IPS-18c (cell line): ENCODE data around the gene TRMT44.

Experiments used
- H3K4me3 ChIP-seq: 2 replicates; pipeline ENCODE4 v1.7.0; 2013; ENCODE audit warnings: low read depth, mild to moderate bottlenecking, low read length, moderate library complexity; ENCODE audit not compliant: insufficient read depth
- H3K9me3 ChIP-seq: one replicate; pipeline ENCODE4 v1.6.1; 2013; ENCODE audit warnings: mild to moderate bottlenecking, low read length, moderate library complexity; ENCODE audit not compliant: control insufficient read depth, insufficient read depth

Gene TRMT44

DNA sequence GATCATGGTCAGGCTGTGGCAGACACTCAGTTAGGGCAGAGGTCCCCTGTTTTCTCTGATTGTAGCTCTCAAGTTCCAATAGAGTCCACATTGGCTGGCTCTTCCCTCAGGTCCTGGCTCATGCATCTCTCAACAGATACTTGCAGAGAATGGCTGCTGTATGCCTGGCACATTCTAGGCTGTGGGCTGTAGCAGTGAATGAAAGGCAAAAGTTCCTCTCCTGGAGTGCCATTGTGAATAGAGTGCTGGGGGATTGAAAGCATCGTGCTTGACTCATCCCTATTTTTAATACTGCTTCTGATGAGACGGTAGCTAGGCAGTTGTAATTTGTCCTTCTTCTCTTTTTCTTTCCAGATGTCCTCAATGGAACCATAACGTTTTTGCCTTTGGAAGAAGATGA, 5.5 kb downstream of the TRMT44 start:
- H3K9me3 ChIP-seq, result no peaks in the 10 kb centered on the region

DNA sequence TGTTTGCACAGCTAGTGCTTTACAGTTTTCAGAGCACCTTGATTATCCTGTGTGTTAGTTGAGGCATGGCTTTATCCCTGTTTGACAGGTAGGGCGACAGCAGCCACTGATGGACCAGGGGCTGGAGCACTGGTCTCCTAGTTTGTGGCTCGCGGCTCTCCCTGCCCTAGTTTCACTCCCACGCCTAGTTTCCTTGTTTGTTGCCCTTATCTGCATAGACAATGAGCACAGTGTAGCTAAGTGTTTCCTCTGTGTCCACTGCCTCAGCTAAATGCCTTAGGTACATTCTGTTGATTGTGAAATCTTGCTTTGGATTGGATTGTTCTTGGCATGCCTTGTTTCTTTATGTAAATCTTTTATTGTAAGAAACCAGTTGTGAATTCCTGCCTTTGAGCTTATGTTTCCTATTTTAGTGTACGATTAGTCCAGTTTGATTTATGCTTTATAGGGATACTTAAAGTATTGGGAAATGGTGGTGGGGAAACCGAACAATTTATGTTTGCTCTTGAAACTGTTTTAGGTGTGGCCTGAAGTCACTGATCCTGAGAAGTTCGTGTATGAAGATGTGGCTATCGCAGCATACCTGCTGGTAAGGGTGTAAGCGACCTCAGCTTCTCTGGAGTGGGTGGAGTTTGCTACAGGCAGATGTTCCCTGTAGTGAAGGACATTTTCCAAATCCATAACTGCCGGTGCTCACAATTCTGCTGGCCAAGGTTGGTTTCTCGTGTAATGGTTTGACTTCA, 11.0 kb downstream of the TRMT44 start:
- H3K4me3 ChIP-seq, result no peak overlapping the region
- no peaks in the 10 kb centered on the region for H3K9me3 ChIP-seq

More for the DNA sequence above, 5.5 kb downstream of the TRMT44 start:
- no peak overlapping the region for H3K4me3 ChIP-seq

DNA sequence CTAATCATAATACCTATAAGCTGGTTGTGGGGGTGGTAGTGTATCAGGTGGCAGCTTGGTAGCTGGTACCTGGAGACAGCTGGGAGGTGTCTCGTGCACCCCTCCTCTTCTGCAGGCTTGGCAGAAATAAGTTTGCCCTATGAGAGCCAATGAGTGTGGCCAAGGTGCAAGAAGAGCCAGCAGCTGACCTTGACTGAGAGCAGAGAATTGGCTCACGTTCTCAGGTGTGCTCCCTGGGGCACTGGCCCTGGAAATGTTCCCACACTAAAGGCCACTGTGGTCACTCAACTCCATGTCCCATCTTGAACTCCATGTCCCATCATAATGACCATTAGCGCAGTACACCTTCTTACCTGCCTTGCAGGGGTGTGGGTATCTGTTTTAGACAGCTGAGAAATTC, 13.4 kb downstream of the TRMT44 start:
- Histone ChIP-seq H3K9me3 (no peaks in the 10 kb centered on the region), H3K4me3 (no peak overlapping the region)

DNA sequence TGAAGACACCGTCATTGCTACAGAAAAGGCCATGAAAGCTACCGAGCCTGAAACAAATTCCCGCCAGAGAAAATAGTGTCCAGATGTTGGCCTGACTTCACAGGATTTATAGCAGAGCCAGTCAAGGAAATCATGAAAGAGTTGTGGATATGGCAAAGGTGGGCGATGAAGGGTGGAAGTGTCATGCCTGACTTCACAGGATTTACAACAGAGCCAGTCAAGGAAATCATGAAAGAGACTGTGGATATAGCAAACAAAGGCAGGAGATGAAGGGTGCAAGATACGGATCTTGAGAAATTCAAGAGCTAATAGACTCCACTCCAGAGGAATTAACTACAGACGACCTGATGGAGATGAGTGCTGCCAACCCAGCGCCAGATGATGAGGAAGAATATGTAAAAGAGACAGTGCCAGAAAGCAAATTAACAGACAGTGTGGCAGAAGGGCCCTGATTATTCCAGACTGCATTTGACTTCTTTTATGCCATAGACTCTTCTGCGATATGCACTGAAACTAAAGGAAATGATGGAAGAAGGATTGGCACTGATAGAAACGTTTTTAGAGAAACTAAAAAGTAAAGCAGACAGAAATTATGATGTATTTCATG, 17.2 kb downstream of the TRMT44 start:
- H3K4me3 ChIP-seq, result no peak overlapping the region
- no peaks in the 10 kb centered on the region for H3K9me3 ChIP-seq

DNA sequence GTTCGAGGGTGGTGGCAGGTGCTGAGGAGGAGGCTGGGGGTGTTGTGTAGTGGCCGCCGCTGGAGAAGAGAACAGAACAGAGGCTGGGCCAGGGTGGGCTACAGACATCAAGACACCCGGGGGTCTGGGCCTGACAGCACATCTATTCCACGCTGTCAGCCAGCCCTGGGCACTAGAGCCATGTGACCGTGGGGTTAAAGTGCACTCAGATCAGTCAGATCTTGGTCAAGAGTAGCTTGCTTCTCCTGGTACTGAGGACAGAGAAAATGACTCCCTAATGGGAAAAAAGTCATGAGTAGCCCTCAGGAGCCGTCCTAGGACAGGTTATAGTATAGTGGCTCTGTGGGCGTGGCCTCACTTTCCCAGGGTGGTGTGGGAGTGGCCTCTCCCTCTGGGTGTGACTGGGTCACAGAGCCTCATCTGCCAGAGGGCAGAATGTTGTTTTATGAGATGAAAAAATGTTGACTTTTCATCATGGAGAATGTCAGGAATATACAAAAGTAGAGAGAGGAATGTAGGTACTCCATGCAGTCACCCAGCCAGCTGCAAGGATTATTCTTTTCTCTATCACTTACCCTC, 19.4 kb downstream of the TRMT44 start:
- no peak overlapping the region for H3K4me3 ChIP-seq
- no peaks in the 10 kb centered on the region for H3K9me3 ChIP-seq

DNA sequence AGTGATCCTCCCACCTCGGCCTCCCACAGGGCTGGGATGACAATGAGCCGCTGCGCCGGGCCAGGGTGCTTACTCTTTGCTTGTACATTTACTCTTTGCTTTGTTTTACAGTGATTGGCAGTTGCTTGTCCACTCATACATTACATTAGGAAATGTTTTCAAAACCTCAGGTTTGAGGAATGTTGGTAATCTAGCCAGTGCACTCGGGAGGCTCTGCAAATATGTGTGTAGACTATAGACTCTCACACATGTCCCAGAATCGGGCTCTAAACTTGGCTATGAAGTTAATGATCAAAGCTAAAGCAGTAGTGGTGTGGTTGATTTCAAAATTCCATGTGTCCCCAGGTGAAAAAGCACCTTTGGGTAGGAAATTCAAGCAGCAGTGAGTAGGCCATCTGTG, 20.5 kb downstream of the TRMT44 start:
- no peak overlapping the region for H3K4me3 ChIP-seq

DNA sequence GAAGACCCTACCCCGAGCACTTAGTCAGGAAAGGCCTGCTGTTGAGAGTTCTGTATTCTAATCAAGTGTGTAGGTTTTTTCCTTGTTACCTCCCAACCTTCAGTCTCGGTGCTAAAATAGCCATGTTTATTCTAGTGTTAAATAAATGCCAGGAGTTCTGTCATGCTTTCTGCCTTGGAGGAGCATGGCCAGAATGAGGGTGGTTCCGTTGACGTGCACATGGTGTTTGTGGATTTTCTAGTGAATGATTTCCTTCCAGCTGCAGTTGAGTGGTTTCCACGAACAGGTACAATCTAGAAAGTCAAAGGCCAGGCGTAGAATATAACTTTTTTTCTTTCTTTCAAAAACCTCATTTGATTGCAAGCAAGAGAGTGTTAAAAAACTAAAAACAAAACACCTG, 21.0 kb downstream of the TRMT44 start:
- H3K4me3 ChIP-seq, result no peak overlapping the region
- H3K9me3 ChIP-seq, result no peaks in the 10 kb centered on the region

More for the DNA sequence above, 20.5 kb downstream of the TRMT44 start:
- no peaks in the 10 kb centered on the region for H3K9me3 ChIP-seq

DNA sequence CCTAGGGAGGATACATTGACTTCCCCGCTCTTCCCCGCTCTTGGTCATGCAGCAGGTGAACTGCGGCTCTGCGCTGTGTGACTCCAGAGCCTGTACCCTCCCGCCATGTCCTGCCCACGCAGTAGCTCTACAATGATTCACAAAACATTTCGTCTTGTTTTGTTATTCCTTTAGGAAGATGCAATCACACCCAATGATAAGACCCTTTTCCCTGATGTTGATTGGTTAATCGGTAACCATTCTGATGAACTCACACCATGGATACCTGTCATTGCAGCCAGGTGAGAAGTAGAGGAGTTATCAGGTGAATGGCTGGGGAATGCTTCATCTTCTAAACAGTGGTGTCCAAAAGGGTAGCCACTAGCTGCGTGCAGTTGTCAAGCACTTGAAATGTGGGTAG, 23.2 kb downstream of the TRMT44 start:
- H3K9me3 ChIP-seq, result no peaks in the 10 kb centered on the region
- H3K4me3 ChIP-seq, result no peak overlapping the region

DNA sequence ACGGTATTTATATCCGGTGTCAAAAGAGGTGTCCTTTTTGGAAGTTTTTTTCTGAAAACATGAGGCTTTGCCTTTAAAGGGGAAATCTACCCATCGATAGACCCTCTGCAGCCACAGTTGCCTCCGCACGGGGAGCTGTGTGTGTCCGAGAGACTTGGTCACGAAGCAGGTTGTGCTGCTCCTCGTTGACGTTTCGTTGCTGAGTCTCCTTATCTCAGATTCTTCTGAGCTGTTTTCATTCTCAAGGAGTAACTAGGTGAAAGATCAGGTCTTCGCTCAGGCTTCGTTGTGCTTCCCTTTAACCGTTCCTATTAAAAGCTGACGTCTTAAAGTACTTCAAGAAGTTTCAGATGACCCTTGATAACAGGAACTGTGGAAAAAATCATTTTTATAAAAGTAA, 23.8 kb downstream of the TRMT44 start:
- Histone ChIP-seq H3K4me3 (no peak overlapping the region), H3K9me3 (no peaks in the 10 kb centered on the region)

DNA sequence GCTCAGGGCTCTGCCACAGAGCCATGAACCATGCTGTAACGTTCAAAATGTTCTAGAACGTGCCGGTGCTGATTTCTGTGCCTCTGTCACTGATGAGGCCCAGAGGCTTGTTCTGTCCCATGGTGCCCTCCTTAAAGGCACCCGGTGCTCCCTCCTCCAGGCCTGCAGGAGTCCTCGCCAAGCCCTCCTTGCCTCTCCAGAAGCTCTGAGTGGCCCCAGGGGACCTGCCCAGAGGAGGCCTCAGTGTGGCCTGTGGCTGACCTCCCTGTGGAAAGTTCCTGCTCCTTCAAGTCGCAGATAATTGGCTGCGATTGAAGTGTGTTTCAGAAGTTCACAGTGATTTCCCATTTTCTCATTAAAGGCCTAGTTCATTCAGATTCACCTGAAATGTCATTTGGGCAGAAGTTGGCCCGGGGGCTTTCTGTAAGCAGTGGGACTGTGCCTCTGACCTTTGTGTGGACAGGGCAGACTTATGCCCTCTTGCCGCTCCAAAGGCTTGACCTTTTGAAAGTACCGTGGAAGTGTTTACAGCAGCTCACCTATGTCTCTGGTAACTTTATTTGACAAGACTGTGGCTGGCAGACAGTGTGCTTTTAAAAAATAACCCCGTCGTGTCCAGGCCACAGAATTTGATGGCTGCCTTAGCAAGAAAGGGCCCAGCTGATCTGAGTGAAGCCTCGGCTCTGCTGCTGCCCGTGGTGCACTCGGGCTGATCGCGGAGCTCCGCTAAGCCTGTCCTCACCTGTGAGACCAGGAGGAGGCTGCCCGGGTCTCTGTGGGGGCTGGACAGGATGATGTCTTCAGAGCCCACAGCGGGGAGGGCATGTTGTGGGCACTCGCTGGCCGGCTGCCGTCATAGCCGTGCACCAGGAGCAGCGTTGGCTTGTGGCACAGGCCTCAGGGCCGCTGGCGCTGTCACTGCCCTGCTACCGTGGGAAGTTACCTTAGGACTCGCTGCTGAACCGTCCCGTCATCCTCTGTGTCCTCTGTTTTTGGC, 25.3 kb downstream of the TRMT44 start:
- H3K9me3 ChIP-seq, result no peaks in the 10 kb centered on the region
- no peak overlapping the region for H3K4me3 ChIP-seq

DNA sequence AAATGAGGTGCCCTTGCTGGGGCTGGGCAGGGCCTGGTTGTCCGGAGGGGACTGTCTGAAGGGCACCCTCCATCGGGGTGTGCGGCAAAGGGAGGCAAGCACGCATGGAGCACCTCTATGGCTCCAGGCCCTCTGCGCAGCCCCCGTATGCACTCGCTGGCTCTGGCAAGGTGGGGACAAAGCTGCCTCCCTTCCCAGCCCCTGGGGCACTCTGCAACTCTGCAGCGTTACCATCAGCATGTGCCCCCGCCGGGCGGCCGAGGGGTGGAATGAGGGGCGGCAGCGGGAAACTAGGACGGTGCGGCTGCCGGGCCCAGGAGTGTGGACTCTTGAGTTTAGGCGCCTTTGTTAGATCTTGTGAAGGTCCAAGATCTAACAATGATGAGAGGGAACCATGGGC, 26.4 kb downstream of the TRMT44 start:
- no peaks in the 10 kb centered on the region for H3K9me3 ChIP-seq
- H3K4me3 ChIP-seq, result no peak overlapping the region

DNA sequence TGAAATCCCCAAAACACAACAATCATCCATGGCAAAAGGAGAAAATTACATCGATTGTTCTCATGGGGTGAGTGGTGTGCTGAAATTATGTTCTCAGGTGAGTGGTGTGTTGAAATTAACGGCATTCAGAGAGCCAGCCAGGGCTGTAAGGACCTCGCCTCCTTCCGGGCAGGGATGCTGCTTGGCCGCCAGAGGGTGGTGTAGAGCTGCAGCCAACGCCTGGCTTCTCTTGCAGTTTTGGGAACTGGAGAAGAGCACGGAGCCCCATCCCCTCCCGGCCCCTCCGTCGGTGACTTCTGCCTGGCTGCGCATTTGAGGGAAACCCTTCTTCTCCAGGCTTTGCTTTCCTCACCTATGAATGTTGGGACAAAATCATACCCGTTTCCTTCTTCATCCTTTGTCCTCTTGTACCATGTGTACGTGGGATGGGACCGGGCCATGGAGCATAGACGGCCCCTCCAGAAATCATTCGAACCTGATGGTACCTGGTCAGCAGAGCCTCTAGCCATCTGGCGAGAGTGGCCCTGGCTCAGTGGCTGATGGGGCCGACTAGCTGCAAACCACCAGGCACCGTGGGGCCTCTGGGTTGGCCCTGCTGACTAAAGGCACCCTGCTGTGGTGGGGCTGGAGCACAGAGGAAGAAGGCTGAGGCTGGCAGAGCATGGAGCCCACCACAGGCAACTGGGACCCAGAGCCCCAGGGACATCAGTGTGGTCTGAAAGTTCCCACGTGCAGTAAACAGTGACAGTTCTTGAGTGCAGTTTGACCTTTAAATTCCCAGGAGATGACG, 28.4 kb downstream of the TRMT44 start:
- no peak overlapping the region for H3K4me3 ChIP-seq
- H3K9me3 ChIP-seq, result no peaks in the 10 kb centered on the region

DNA sequence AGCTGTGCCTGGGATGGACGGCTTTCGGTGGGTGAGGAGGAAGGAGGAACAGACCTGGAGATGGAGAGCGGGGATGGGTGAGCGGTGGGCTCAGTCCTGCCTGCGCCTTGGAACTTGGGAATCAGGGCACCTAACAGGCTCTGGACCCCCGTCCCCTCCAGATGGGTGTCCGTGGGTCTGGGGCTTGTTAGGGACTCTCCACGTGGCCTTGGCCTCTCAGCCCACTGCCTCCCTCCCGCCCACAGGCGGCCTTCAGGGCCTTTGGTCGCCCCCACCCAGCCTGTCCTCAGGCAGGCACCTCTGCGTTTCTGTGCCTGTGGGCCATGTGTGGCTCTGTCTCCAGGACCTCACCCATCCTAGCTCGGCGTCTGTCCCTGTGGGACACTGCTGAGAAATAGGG, 29.0 kb downstream of the TRMT44 start:
- no peaks in the 10 kb centered on the region for H3K9me3 ChIP-seq
- H3K4me3 ChIP-seq, result no peak overlapping the region

DNA sequence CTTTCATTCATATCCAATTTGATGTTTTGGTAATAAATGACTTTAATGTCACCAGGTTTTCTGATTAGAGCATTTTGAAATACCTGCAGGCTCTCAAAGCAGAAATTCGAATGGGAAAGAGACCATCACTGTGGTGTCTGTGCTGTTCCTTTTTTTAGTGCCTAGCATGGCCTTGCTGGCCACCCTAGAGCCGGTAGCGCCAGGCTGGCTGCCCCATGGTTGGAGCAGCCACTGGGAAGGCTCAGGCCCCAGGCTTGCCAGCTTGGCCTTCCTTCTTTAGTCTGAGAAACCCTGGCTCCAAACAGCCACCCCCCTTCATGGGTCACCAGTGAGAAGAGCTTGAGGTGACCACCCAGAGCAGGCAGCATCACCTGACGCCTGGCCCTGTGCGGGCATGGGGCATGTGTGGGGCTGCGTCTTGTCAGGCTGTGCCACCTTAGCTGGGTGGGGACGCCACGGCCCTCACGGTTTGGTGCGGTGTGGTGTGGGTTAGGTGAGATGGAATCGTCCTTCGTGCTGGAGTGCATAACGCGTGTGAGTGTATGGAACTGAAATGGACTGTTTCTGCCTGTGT, 30.0 kb downstream of the TRMT44 start:
- H3K4me3 ChIP-seq, result no peak overlapping the region

DNA sequence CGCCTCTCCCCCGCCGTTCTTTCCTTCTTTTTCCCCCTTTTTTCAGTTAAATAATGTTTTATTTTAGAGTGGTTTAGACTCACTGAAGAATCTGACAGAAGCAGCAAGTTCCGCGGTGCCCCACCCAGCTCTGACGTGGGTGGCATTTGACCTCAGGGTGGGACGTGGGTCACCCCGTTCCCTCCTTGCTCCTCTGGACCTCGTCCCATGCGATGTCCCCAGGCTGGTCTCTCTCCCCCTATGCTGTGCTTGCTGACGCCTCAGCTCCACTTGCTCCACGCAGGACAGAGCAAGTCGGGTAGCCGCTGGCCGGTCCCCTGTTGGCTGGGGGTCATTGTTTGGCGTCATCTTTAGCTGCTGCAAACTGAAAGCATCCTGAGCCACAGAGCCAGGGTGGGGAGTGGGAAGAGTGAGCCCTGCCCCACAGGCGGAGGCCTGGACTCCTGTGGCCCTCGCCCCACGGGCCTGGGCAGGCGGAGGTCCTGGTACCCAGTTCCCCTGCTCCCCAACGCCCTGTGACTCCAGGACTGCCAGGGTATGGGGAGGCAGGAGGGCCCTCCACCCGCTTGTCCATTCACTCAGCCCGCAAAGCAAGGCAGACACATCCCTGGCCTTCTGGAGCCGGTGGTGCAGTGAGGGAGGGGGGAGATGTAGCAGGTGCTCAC, 30.8 kb downstream of the TRMT44 start:
- Histone ChIP-seq H3K9me3 (no peaks in the 10 kb centered on the region), H3K4me3 (no peak overlapping the region)

More for the DNA sequence above, 30.0 kb downstream of the TRMT44 start:
- no peaks in the 10 kb centered on the region for H3K9me3 ChIP-seq

DNA sequence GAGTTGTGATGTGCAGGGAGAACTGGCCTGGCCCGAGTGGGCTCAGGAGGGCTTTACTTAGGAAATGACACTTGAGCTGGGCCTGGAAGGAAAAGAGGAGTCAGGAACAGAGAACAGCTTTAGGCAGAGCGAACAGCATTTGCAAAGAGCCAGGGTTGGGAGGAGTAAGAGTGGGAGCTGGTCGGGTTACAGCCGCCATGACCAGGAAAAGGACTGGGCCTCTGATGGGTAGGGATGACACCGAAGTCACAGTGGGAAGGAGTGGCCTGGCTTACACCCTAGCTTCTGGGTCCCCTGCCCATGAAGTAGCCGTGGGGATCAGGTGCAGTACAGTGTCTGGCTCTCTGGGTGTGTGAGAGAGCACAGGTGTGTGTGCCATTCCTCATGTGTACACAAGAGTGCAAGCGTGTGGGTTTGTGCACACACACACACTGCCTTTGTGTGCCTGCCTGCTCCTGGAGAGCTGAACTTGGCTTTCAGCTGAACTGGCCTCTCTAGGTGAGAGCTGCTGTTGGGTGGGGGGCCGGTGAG, 31.6 kb downstream of the TRMT44 start:
- Histone ChIP-seq H3K9me3 (no peaks in the 10 kb centered on the region), H3K4me3 (no peak overlapping the region)
